Measurements from ENCODE around the gene CLIP4. TPM values are rescaled to one million over a fixed set of nuclear protein-coding genes. Genes with fewer than 3 reads are reported as not detected.

CLIP4 gene
- total RNA-seq = 2.7 and 4.2 TPM in 2 replicates

DNA sequence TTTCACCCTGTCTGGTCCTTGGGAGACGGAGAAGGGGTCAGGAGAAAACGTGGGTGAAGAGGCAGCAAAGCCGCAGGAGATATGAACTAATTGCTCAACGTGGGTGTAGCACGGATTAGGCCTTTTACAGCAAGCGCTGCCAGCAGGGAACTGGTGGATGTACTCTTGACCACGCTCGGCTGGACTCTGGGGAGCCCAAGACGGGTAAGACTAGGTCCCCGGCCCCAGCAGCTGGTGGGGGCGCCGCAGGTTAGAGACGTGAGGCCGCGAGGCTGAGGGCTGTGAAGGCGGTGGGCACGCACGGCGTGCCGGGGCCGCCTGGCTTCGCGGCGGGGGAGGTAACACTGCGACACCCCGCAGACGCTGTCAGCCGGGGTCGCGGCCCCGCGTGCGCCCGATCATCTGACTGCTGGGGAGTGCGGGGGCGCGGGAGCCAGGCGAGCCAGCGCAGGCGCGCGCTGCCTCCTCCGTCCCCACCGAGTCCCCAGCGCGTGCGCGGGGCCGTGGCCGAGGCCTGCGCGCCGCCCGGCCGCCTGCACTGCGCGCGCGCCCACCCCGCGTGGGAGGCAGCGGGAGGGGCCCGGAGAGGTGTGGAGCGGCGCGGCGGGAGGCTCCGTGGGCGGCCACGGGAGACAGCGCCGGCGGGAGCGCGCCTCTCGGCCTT lies at the start of gene CLIP4:
CLIP4 (plus strand) TSS at position 470 of the 664 bp plus-strand sequence. CDS start 5,974 bp downstream, outside the sequence.

DNA sequence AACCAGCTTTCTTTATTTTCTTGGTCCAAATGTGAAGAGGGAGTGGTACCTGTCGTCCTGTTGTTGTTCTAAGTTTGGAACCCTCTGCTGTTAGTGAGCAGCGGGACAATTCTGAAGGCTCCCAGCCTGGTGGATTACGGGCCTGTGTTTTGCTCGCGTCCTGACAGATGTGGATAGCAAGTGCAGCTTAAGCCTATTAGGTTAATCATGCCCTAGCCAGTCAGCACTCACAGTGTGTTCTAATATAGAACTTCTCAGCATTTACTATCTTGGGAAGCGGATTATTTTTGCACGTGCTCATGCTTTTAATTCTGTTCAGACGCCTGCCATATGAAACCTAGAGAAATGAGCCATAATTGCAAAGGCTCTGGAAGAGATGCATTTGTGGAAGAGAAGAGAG lies 40.8 kb upstream of the CLIP4 start, which contains the start of gene PCARE:
PCARE (minus strand) TSS at position 113 of the 400 bp plus-strand sequence. CDS start 262 bp downstream, outside the sequence.

Other genes with a start within 250 kb of the CLIP4 start
- gene TRMT61B, start 245.1 kb upstream of the CLIP4 start, total RNA-seq = 10.0 and 11.4 TPM in 2 replicates
- gene WDR43, start 220.7 kb upstream of the CLIP4 start, total RNA-seq = 36.5 and 54.8 TPM in 2 replicates
- gene TOGARAM2, start 134.1 kb upstream of the CLIP4 start, total RNA-seq = under 0.01 TPM in 1 of 2 replicates, not detected in the other
- under 0.01 TPM in 1 of 2 replicates, not detected in the other for gene PCARE, start 40.9 kb upstream of the CLIP4 start, total RNA-seq

Data from placental epithelial cell (primary cell).